Glutamatergic neuron (in vitro differentiated cells): ENCODE measurements around the gene GABARAPL2. TPM values are rescaled to one million over a fixed set of nuclear protein-coding genes. Genes with fewer than 3 reads are reported as not detected.

ENCODE experiments used
- DNase-seq: peaks from one replicate; pipeline ENCODE4 v3.0.0; 2022
- H3K27ac Mint-ChIP-seq: one replicate; pipeline ENCODE4 v1.8.0; 2020; ENCODE audit warnings: mild to moderate bottlenecking, mixed read lengths, inconsistent platforms; ENCODE audit not compliant: unreplicated experiment
- H3K27me3 Mint-ChIP-seq: one replicate; pipeline ENCODE4 v1.8.0; 2020; ENCODE audit warnings: mild to moderate bottlenecking, moderate library complexity, mixed read lengths, inconsistent platforms; ENCODE audit not compliant: unreplicated experiment
- H3K36me3 Mint-ChIP-seq: one replicate; pipeline ENCODE4 v1.8.0; 2020; ENCODE audit warnings: mild to moderate bottlenecking, mixed read lengths, inconsistent platforms; ENCODE audit not compliant: unreplicated experiment
- H3K4me1 Mint-ChIP-seq: one replicate; pipeline ENCODE4 v1.8.0; 2020; ENCODE audit warnings: mild to moderate bottlenecking, low read depth, mixed read lengths, inconsistent platforms; ENCODE audit not compliant: unreplicated experiment
- H3K4me3 Mint-ChIP-seq: one replicate; pipeline ENCODE4 v1.8.0; 2020; ENCODE audit warnings: mild to moderate bottlenecking, mixed read lengths, inconsistent platforms; ENCODE audit not compliant: unreplicated experiment
- H3K9me3 Mint-ChIP-seq: one replicate; pipeline ENCODE4 v1.8.0; 2020; ENCODE audit warnings: mild to moderate bottlenecking, moderate library complexity, mixed read lengths, inconsistent platforms; ENCODE audit not compliant: unreplicated experiment
- long read RNA-seq: library from polyadenylated mRNA; unstranded; transcript quantifications from one replicate; pipeline ENCODE4 v2.0.0, GENCODE V29; 2020; ENCODE audit not compliant: unreplicated experiment
- total RNA-seq: library from RNA; stranded (reverse); fragmentation: NEBNext Ultra II Directional; extraction: Animal tissue kit (Norgen Biotek cat#: 25700); gene quantifications from one replicate; pipeline ENCODE4 v1.2.1, GENCODE V29; 2021; ENCODE audit not compliant: unreplicated experiment
- TF ChIP-seq, protein P1 (sequence below): fragments of 200-600 bp; sonication (generic); IDR thresholded peaks from one replicate; pipeline ENCODE4 v1.5.0; 2021; ENCODE audit not compliant: partially characterized antibody, unreplicated experiment

The GABARAPL2 gene, protein sequence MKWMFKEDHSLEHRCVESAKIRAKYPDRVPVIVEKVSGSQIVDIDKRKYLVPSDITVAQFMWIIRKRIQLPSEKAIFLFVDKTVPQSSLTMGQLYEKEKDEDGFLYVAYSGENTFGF
- total RNA-seq, result 208 TPM
- long read RNA-seq, transcript GABARAPL2-201 (4 exons, 1,002 nt), result major isoform, 407 of 419 reads
- long read RNA-seq, partial matches to known transcripts, result 6 of 419 reads
- long read RNA-seq, other reads (novel, unspliced or antisense), result 4 of 419 reads

DNA sequence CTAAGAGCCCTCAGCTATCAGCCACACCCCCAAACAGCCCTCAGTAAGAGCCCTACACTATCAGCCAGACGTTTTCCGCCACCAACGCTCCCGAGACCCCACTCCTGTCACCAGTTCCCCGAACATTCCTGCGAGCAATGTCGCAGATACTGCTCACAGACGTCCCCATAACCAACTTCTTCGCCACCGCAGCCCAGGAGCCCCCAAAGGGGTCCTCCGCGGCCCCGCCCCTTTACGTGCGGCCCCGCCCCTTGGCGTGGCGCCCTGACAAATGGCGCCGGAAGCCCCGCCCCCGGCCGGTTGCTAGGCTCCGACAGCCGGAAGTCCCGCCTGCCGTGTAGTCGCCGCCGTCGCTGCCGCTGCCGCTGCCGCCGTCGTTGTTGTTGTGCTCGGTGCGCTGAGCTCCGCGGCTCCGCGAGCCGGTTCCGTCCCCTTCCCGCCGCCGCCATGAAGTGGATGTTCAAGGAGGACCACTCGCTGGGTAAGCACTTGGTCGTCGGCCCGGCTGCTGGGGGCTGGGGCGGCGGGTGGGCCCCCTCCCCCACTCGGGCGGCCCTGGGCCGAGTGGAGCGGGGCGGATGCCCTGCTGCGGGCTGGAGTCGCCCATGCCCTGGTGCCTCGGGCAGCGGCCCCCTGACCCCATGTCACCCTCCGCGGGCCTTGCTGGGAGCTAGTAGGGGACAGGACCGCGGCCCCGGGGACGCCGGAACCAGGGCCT, at the start of gene GABARAPL2:
Gene GABARAPL2, plus strand, starts transcription at position 340 of the 718 bp plus-strand sequence. Its CDS starts 108 bp downstream, at position 448.
- H3K9me3 Mint-ChIP-seq, result peaks cover 18% of the 10 kb centered on the region
- peak within 1 kb of the TSS; percentile 99 for H3K27ac Mint-ChIP-seq
- TF ChIP-seq, protein P1, sequence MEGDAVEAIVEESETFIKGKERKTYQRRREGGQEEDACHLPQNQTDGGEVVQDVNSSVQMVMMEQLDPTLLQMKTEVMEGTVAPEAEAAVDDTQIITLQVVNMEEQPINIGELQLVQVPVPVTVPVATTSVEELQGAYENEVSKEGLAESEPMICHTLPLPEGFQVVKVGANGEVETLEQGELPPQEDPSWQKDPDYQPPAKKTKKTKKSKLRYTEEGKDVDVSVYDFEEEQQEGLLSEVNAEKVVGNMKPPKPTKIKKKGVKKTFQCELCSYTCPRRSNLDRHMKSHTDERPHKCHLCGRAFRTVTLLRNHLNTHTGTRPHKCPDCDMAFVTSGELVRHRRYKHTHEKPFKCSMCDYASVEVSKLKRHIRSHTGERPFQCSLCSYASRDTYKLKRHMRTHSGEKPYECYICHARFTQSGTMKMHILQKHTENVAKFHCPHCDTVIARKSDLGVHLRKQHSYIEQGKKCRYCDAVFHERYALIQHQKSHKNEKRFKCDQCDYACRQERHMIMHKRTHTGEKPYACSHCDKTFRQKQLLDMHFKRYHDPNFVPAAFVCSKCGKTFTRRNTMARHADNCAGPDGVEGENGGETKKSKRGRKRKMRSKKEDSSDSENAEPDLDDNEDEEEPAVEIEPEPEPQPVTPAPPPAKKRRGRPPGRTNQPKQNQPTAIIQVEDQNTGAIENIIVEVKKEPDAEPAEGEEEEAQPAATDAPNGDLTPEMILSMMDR, result no peak
- no peaks in the 10 kb centered on the region for H3K36me3 Mint-ChIP-seq
- peak within 1 kb of the TSS; percentile 98 for H3K4me3 Mint-ChIP-seq
- peaks cover 23% of the 10 kb centered on the region for H3K4me1 Mint-ChIP-seq
- H3K27me3 Mint-ChIP-seq, result peaks cover 13% of the 10 kb centered on the region
- DNase-seq, result peak; percentile 98

DNA sequence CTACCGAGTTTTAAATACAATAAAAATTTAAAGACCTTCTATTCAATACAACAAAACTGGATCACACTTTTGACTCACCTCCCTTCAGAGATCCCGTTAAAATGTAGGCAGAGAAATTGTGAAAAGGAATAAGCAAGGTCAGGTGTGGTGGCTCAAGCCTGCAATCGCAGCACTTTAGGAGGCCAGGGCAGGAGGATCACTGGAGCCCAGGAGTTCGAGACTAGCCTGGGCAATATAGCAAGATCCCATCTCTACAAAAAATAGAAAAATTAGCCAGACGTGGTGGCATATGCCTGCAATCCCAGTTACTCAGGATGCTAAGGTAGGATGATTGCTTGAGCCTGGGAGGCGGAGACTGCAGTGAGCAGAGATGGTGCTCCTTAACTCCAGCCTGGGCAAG, 47.0 kb upstream of the GABARAPL2 start:
- TF ChIP-seq, protein P1, result no peak
- Mint-ChIP-seq H3K4me3 (no peak overlapping the region), H3K36me3 (no peaks in the 10 kb centered on the region), H3K27me3 (peaks cover 2% of the 10 kb centered on the region), H3K27ac (no peak overlapping the region), H3K9me3 (peaks cover 4% of the 10 kb centered on the region), H3K4me1 (no peaks in the 10 kb centered on the region)
- no peak for DNase-seq

DNA sequence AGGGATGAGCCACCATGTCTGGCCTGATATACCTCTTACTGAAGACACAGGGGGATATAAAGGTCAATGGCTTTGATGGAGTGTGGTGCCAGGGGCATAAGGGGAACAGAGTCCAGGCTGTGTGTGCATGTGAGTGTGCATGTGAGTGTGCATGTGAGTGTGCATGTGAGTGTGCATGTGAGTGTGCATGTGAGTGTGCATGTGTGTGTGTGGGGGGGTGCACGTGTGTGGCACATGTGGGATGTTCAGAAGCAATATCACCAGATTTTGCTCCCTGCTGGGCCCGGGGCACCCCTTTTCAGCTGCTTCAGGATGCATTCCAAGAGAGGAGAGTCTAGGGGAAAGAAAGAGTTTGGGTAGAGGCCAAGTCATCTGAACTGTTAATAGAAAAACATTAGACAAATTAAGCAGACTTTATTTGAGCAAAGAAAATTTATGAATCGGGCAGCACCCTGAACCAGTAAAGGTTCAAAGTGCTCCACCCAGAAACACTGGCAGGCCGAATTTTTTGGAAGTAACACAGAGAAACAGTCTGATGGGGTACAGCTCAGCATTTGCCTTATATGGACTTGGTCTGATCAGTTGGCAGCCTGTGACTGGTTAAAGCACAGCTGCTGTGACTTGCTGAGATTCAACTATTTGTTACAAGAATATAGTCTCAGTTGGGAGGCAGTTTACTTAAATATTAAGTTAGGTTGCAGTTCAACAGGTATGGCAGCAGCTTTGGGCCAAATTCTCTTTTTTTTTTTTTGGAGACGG, 40.0 kb upstream of the GABARAPL2 start:
- DNase-seq, result no peak
- Mint-ChIP-seq H3K4me1 (no peaks in the 10 kb centered on the region), H3K27me3 (peaks cover under 1% of the 10 kb centered on the region), H3K9me3 (peaks cover 4% of the 10 kb centered on the region), H3K36me3 (no peaks in the 10 kb centered on the region), H3K27ac (no peak overlapping the region), H3K4me3 (no peak overlapping the region)
- TF ChIP-seq, protein P1, result no peak

DNA sequence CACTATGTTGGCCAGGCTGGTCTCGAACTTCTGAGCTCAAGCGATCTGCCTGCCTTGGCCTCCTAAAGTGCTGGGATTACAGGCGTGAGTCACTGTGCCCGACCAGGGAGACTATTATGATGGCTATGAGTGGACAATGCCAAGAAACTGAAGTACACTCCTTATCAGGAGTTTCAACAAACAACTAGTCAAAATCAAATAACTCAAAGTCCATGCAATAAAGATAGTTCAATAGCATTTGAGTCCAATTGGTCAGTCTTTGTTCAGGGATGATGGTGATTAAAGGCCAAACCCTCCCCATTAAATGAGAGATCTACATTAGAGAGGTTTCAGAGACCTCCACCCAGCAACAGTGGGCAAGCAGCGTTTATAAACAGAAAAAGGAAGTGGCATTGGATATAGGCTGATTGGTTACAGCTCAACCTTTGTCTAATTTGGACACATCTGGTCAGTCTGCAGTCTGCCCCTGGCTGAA, 38.3 kb upstream of the GABARAPL2 start:
- H3K27ac Mint-ChIP-seq, result no peak overlapping the region
- TF ChIP-seq, protein P1, result no peak
- peaks cover 3% of the 10 kb centered on the region for H3K27me3 Mint-ChIP-seq
- H3K4me3 Mint-ChIP-seq, result no peak overlapping the region
- DNase-seq, result no peak
- H3K9me3 Mint-ChIP-seq, result peaks cover 6% of the 10 kb centered on the region
- no peaks in the 10 kb centered on the region for H3K36me3 Mint-ChIP-seq
- H3K4me1 Mint-ChIP-seq, result no peaks in the 10 kb centered on the region
